SU-DHL-6 (cell line): Measurements from ENCODE around the gene PIGK.
A peak's percentile ranks its signal among the peaks of the same experiment; 100 is the strongest.

Experiments
- H2AFZ ChIP-seq: fragments of 200-600 bp; sonication (generic); 2 replicates; pipeline ENCODE4 v1.6.1; 2014; ENCODE audit warnings: low read depth, mild to moderate bottlenecking, moderate library complexity, mixed read lengths, antibody characterized with exemption, low read length; ENCODE audit not compliant: severe bottlenecking
- H3F3A ChIP-seq: fragments of 200-600 bp; shearing (Covaris generic); 2 replicates; pipeline ENCODE4 v1.6.0; 2016; ENCODE audit warnings: antibody characterized with exemption, mild to moderate bottlenecking; ENCODE audit not compliant: insufficient read depth
- H3K27ac ChIP-seq: fragments of 200-600 bp; sonication (generic); 2 replicates; pipeline ENCODE4 v1.5.1; 2016; ENCODE audit warnings: low read depth, mild to moderate bottlenecking, low read length, moderate library complexity, mixed read lengths
- H3K27me3 ChIP-seq: fragments of 200-600 bp; sonication (generic), shearing (Covaris generic); 2 replicates; pipeline ENCODE4 v1.6.0; 2014; ENCODE audit warnings: mild to moderate bottlenecking, low read length
- H3K36me3 ChIP-seq: fragments of 200-600 bp; sonication (generic); 2 replicates; pipeline ENCODE4 v1.6.1; 2014; ENCODE audit warnings: mild to moderate bottlenecking, low read length, mixed read lengths
- H3K4me2 ChIP-seq: fragments of 300-600, 200-600 bp; shearing (Covaris generic), sonication (generic); 2 replicates; pipeline ENCODE4 v1.6.0; 2014; ENCODE audit warnings: low read length, low read depth, mild to moderate bottlenecking; ENCODE audit not compliant: poor library complexity, severe bottlenecking
- H3K4me3 ChIP-seq: fragments of 200-600 bp; sonication (generic); 2 replicates; pipeline ENCODE4 v1.5.1; 2014; ENCODE audit warnings: antibody characterized with exemption, low read length, mild to moderate bottlenecking, mixed read lengths; ENCODE audit not compliant: insufficient read depth, poor library complexity, severe bottlenecking
- H3K79me2 ChIP-seq: fragments of 200-600 bp; sonication (generic); 2 replicates; pipeline ENCODE4 v1.6.1; 2014; ENCODE audit warnings: mild to moderate bottlenecking, low read length, moderate library complexity; ENCODE audit not compliant: insufficient read depth
- H3K9ac ChIP-seq: fragments of 200-600 bp; sonication (generic); 2 replicates; pipeline ENCODE4 v1.7.0; 2014; ENCODE audit warnings: mild to moderate bottlenecking, low read length
- H3K9me2 ChIP-seq: fragments of 200-600 bp; sonication (generic); replicated peaks from 2 replicates; pipeline ENCODE4 v1.6.1; 2014; ENCODE audit warnings: low read length; ENCODE audit not compliant: insufficient read depth
- H3K9me3 ChIP-seq: fragments of 200-600 bp; sonication (generic); 2 replicates; pipeline ENCODE4 v1.6.1; 2014; ENCODE audit warnings: low read length, mixed read lengths; ENCODE audit not compliant: insufficient read depth
- H4K20me1 ChIP-seq: fragments of 200-600 bp; sonication (generic); 2 replicates; pipeline ENCODE4 v1.6.1; 2014; ENCODE audit warnings: low read depth, mild to moderate bottlenecking, antibody characterized with exemption, low read length, moderate library complexity, mixed read lengths
- EZH2phosphoT487 ChIP-seq: fragments of 200-600 bp; sonication (generic), shearing (Covaris generic); conservative IDR thresholded peaks from 2 replicates; pipeline ENCODE4 v1.6.1; 2018; ENCODE audit warnings: mild to moderate bottlenecking, antibody characterized with exemption, low read length, moderate library complexity, mixed read lengths
- TF ChIP-seq, protein P1 (sequence below): fragments of 200-600 bp; sonication (generic); IDR thresholded peaks from one replicate; pipeline ENCODE4 v1.5.1; 2017; ENCODE audit warnings: antibody characterized with exemption, mild to moderate bottlenecking, low read length, moderate library complexity; ENCODE audit not compliant: insufficient read depth, poor library complexity, severe bottlenecking

The PIGK gene

DNA sequence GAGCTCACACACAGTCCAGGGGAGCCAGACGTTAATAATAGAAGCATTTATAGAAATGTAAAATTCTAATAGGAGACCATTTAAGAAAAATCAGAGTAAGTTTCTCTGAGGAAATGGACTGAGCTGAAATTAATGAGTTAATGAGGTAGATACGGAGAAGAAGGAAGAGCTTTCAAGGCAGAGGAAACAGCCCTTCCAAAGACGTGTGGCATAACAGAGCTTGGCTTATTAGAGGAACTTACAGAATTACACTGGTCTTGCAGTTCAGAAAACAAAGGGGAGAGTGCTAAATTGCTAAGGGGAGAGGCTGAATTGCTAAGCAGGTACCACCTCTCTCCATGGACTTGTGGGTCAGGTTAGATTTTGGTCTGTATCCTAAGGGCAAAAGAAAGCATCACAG is 8.2 kb upstream of the PIGK start:
- no peak overlapping the region for H3K27ac ChIP-seq
- H3K4me2 ChIP-seq = no peak overlapping the region
- no peak overlapping the region for H3K4me3 ChIP-seq
- H3K79me2 ChIP-seq = no peaks in the 10 kb centered on the region
- no peak overlapping the region for H2AFZ ChIP-seq
- no peaks in the 10 kb centered on the region for H4K20me1 ChIP-seq
- H3K9me2 ChIP-seq = no peaks in the 10 kb centered on the region
- H3K36me3 ChIP-seq = no peaks in the 10 kb centered on the region
- no peaks in the 10 kb centered on the region for H3K27me3 ChIP-seq
- no peak for TF ChIP-seq EZH2phosphoT487
- TF ChIP-seq, protein P1, sequence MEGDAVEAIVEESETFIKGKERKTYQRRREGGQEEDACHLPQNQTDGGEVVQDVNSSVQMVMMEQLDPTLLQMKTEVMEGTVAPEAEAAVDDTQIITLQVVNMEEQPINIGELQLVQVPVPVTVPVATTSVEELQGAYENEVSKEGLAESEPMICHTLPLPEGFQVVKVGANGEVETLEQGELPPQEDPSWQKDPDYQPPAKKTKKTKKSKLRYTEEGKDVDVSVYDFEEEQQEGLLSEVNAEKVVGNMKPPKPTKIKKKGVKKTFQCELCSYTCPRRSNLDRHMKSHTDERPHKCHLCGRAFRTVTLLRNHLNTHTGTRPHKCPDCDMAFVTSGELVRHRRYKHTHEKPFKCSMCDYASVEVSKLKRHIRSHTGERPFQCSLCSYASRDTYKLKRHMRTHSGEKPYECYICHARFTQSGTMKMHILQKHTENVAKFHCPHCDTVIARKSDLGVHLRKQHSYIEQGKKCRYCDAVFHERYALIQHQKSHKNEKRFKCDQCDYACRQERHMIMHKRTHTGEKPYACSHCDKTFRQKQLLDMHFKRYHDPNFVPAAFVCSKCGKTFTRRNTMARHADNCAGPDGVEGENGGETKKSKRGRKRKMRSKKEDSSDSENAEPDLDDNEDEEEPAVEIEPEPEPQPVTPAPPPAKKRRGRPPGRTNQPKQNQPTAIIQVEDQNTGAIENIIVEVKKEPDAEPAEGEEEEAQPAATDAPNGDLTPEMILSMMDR = no peak
- no peaks in the 10 kb centered on the region for H3K9me3 ChIP-seq
- H3K9ac ChIP-seq = no peak overlapping the region
- no peaks in the 10 kb centered on the region for H3F3A ChIP-seq

DNA sequence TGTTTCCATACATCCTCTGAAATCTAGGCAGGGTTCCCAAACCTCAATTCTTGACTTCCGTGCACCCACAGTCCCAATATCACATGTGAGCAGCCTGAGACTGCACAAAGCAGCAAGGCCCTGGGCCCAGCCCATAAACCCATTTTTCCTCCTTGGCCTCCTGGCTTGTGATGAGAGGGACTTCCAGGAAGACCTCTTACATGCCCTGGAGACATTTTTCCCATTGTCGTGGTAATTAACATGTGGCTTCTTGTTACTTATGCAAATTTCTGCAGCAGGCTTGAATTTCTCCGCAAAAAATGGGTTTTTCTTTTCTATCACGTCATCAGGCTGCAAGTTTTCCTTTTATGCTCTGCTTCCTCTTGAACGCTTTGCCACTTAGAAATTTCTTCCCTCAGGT is 3.3 kb upstream of the PIGK start:
- TF ChIP-seq EZH2phosphoT487 = no peak
- TF ChIP-seq, protein P1 = no peak
- no peak overlapping the region for H3K4me2 ChIP-seq

DNA sequence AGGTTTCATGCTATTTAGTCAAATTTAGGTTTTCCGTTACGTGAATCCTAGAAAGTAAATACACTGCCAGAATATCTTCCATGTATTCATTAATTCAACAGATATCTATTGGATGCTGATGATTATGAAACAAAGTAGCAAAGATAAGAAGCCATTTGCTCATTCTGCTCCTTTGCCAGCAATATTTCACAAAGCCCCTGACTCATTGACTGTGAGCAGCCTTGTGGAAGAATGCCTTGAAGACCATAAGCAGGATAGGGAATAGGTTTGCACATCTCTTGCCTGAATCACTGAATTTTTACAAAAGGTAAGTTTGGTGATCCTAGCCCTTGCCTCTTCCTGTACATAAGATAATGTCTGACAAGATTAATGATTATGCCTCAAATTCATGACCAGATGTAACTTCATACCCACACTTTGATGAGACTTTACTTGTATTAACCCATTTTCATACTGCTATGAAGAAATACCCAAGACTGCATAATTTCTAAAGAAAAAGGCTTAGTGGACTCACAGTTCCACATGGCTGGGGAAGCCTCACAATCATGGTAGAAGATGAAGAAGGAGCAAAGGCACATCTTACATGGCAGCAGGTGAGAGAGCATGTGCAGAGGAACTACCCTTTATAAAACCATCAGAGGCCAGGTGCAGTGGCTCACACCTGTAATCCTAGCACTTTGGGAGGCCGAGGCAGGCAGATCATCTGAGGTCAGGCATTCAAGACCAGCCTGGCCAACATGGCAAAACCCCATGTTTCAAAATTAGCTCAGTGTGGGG is 1.6 kb upstream of the PIGK start:
- no peak overlapping the region for H2AFZ ChIP-seq
- no peaks in the 10 kb centered on the region for H3K9me2 ChIP-seq
- no peak overlapping the region for H3K4me3 ChIP-seq
- H3K9me3 ChIP-seq = no peaks in the 10 kb centered on the region
- H3K27ac ChIP-seq = no peak overlapping the region
- peak overlapping the region; percentile 98 for H3K4me2 ChIP-seq
- no peak for TF ChIP-seq EZH2phosphoT487
- TF ChIP-seq, protein P1 = no peak
- H3F3A ChIP-seq = no peaks in the 10 kb centered on the region
- H3K9ac ChIP-seq = no peak overlapping the region
- peaks cover 12% of the 10 kb centered on the region; the same call in 1 of the 2 replicates for H3K79me2 ChIP-seq
- H4K20me1 ChIP-seq = no peaks in the 10 kb centered on the region
- H3K27me3 ChIP-seq = no peaks in the 10 kb centered on the region
- H3K36me3 ChIP-seq = peaks cover 7% of the 10 kb centered on the region; the same call in 1 of the 2 replicates

More for the DNA sequence above, 3.3 kb upstream of the PIGK start:
- no peaks in the 10 kb centered on the region for H3K9me2 ChIP-seq
- no peak overlapping the region for H3K9ac ChIP-seq
- H2AFZ ChIP-seq = no peak overlapping the region
- H3K9me3 ChIP-seq = no peaks in the 10 kb centered on the region
- H3K36me3 ChIP-seq = peaks cover 7% of the 10 kb centered on the region; the same call in 1 of the 2 replicates
- no peak overlapping the region for H3K4me3 ChIP-seq
- H3K27me3 ChIP-seq = no peaks in the 10 kb centered on the region
- H3K27ac ChIP-seq = no peak overlapping the region
- no peaks in the 10 kb centered on the region for H3F3A ChIP-seq
- H4K20me1 ChIP-seq = no peaks in the 10 kb centered on the region
- H3K79me2 ChIP-seq = peaks cover 10% of the 10 kb centered on the region; the same call in 1 of the 2 replicates
